Limb (tissue), 2 donors: ENCODE results near the gene FRMD8.
"Not testable (repeated sequence)": the region's sequence is repeated elsewhere in the genome, so short reads cannot be mapped to it uniquely, and the experiment has no call there.

ENCODE experiments used
- DNase-seq, 2 donors: peaks; one replicate each; pipeline ENCODE4 v3.0.0-alpha.2; 2016; ENCODE audit errors: extremely low spot score in 2 of 2

Gene FRMD8

DNA sequence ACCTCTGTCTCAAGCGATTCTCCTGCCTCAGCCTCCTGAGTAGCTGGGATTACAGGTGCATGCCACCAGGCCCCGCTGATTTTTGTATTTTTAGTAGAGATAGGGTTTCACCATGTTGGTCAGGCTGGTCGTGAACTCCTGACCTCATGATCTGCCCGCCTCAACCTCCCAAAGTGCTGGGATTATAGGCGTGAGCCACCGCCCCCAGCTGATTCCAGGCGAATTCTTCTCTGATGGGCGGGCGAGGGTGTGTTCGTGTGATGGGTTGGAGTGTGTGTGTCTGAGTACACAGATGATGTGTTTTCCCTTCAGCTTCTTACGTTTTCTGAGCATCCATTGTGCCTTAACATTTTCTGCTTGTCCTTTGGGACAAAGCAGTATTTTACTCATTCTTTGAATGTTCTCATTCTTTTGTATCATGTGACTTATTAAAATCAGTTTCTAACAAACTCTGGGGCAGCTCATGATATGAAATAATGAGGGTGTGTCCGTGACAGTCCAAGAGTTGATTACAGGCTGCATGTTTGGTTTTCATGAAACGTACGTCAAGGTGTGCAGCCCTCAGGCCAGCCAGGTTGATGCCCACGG lies 26.7 kb downstream of the FRMD8 start:
- DNase-seq, result not testable (repeated sequence)

DNA sequence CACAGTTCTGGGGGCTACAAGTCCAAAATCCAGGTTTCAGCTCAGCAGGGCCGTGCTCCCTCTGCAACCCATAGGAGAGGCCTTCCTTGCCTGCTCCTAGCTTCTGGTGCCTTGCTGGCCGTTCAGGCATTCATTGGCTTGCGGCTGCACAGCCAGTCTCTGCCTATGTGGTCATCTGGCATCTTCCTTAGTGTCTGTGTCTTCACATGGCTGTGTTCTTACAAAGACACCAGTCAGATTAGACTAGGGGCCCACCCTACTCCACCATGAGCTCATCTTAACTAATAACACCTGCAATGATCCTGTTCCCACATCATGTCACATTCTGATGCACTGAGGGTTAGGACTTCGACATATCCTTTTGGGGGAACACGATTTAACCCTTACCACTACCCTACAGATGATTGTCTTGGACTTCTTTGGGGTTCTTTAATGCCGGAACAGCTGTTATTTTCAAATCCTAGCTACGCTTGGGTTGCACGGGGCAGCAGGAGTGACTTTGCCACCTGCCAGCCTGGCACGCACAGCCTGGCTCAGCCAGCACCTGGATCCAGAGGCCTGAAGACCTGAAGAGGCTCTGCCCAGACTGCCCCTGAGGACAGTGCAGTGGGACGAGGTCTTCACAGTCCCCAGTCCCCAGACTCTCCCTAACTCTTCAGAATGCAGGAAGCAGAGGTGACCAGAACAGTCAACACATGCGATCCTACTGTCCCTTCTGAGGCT lies 28.5 kb downstream of the FRMD8 start:
- no peak for DNase-seq

DNA sequence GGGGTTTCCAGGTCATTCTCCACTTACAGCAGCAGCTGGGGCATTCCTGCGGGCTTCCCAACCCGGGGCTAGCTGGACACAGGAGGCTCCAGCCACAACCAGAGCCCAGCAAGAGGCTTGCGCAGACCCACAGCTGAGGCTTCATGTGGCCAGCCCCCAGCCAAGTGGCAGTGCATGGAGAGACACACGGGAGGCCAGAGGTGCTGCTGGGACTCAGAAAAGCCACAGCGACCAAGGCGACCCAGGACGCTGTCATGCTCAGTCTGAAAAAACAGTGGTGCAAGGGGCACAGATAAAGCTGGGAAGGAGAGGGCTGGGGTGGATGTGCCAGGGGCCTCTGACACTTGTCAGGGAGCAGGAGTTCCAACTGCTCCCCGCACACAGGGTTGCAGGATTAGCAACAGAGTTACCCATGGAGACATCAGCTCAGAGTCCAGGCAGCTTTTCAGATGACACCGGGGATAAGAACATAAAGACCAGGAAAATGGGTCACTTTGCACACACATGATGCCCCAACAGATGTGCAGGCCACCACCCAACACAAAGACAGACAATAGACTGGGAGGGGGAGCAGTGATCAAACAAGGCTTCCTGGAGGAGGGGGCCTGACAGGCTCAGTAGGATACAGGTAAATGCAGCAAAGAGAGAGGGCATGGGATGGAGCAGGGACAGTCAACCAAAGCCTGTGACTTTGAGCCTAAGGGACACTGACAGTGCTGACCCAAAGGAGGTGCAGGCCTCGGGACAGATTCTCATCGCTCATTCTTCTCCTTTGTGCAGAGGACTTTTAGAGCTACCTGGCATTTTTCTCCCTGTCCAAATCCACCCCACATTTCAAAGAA lies 29.3 kb downstream of the FRMD8 start:
- DNase-seq, result peak in 1 of 2 donors; percentile 29

DNA sequence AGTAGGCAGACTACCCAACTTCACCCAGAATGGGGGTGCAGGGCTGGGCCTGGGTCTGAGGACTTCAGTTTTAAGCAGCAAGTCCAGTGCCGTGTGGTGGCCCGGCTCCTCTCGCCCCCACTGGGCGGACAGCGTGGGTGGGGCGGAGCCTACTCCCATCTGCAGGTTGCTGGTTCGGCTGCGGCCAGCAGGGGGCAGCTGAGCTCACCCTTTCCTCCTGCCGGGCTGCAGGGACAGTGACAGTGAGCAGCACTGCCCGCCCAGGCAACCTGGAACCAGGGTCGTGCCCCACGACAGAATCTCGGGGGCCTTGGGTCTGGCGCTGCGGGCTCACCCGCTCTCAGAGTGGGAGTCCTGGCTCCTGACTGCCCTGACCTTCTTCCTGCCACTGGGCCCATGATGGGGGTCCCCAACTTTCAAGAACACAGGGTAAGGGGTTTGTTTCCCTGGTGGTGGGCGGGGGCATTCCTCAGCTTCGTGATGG lies 29.9 kb downstream of the FRMD8 start:
- DNase-seq, result peak; percentile 84 to 94

DNA sequence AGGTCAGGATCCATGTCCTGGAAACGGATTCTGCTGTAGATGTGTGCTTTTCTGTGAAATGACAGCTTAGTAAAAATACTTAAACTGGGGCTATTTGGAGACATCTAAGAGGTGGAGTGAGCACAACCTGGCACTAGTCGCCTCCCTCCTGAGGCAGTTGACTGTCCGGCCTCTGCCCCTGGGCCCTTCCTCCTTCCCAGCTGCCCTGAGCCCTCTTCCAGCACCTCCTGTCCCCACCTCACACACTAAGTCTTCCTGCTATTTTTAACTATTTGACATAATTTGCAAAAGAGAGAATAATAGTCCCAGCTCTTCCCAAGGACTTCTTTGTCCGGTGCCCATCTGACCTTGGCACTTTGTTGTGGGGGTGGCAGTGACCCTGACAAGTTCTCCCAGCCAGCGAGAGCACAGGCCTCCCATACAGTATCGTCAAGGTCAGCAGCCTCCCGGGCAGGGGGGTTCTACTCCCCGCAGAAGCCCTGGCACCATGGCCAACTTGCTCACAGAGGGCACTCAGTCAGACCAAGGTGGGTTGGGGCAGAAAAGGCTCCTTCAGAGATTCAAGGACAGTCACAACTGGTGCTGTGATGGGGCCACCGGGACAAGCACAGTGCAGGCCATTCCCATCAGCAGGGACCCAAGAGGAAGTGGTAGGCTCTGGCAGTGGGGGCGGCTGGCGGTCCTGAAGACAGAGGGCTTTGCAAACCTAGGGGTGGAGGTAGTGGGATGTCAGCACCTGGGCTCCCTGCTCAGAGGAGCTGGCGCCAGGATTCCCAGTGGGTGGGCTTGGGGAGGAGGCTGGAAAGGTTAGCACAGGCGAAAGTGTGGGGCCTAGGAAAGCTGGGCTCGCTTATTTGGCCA lies 30.6 kb downstream of the FRMD8 start:
- DNase-seq, result peak in 1 of 2 donors; percentile 33

DNA sequence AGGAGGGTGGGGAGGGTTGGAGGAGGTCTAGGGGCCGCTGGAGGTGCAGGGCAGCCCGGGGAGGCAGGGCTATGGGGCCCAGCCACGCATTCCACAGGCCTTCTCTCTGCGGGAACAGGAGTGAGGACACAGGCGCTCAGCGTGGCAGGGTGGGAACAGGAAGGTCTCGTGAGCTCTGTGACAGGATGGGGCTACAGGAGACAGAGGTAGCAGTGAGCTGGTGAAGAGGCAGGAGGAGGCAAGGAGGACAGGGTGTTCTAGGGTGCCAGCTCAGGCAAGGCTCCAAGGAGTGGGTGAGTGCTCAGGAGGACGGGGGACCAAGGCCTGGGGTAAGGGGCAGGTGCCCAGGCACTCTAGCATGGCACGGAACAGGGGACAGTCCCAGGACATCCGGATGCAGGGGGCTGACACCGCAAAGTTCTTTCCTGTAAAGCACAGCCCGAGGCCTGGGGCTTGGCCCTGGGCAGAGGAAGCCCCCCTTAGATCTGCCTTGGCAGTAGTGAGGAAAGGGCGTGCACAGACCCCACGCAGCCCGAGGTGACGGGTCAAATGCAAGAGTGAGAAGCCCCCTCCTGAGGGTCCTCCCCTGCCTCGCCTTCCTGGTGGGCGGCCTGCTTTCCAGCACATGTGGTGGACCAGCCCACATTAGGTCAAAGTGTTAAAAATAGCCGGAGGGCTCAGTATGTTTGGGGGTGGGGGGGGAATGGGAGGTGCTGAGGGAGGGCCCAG lies 31.4 kb downstream of the FRMD8 start:
- peak in 1 of 2 donors; percentile 48 for DNase-seq

DNA sequence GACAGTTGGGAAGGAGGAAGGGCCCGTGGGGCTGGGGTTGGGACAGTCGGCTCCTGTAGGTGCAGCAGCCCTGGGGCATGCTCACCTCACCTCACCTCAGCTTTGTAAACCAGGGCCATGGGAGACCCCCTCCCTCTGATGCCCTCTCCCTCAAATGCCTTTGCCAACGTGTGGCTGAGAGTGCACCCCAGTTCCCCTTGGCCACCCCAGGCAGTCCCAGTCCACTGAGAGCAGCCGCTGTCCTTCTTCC lies 31.9 kb downstream of the FRMD8 start:
- peak in 1 of 2 donors; percentile 60 for DNase-seq

DNA sequence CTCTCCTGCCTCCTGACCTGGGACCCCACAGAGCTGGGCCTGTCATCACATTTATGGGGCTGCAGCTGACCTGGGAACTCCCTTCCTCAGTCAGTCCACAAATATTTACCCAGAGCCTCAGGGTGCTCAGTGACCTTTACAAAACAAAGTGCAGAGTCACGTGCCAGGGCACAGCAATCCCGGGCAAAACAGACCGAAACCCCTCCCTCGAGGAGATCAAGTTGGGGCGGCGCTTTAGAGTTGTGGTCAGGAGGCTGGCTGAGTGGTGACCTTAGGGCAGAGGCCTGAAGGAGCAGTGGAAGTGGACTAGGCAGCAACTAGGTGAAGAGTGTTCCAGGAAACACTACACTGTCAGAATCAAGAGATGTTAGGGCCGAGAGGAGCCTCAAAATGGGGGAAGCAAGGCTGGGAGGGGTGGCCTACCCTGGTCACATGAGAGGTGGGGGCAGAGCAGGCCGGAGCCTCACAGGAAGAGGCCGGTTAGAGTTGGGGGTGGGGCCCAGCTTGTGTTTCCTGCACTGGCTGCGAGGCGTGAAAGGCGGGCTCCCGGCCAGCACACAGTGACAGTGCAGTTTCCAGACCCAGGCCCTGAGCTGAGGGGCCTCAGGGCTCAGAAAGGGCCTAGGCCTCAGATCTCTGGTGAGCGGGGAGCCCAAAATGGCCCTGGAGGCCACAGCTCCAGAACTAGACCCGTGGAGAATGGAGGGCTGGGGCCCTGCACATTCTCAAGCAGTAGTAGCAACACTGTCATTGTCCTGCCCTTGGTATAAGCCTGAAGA lies 32.4 kb downstream of the FRMD8 start:
- peak; percentile 92 to 93 for DNase-seq

DNA sequence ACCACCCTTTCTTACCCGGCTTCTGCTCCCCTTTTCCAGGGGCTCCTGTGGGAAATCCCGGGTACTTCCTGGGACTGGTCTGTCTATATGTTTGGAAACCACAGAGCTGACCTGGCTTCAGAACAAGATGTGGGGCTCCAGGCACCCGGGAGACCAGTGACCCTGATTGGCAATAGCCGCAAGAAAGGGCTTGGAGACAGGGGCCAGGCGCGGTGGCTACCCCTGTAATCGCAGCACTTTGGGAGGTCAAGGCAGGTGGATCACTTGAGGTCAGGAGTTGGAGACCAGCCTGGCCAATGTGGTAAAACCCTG lies 33.0 kb downstream of the FRMD8 start:
- no peak for DNase-seq

DNA sequence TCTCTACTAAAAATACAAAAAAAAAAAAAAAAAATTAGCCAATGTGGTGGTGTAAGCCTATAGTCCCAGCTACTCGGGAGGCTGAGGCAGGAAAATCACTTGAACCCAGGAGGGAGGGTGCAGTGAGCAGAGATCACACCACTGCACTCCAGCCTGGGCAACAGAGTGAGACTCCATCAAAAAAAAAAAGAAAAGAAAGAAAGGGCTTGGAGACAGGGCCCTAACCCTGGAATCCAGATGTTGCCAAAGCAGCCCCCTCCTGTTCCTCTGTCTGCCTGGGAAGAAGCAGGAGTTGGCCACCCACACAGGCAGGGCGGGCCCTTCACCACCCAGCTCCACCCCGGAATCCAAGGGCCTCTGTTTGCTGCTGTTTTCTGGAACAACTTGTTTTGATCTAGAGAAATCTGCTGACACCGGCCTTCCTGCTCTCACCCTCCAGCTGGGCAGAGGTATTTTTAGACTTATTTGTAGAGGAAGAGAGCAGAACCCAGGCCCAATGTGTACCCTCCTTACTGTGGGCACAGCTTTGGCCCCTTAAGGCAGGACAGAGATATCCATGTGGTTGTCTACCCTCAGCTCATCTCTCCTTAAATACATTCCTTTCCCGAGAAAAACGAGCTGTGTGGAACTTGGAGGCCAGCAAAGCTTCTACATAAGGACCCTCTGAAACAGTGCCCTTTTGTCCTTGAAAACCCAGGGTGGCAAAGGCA lies 33.5 kb downstream of the FRMD8 start:
- DNase-seq, result peak; percentile 76 to 86

DNA sequence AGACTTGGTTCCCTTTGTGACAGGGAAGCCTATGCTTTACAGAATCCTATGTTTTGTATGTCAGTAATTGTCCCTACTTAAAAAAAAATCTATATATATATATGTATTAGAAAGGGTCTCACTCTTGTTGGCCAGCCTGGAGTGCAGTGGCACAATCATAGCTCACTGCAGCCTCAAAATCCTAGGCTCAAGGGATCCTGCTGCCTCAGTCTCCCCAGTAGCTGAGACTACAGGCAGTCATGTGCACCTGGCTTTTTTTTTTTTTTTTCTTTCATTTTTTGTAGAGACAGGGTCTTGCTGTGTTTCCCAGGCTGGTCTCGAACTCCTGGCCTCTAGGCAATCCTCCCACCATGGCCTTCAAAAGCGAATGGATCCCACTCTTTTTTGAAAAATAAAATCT lies 34.1 kb downstream of the FRMD8 start:
- DNase-seq, result no peak

DNA sequence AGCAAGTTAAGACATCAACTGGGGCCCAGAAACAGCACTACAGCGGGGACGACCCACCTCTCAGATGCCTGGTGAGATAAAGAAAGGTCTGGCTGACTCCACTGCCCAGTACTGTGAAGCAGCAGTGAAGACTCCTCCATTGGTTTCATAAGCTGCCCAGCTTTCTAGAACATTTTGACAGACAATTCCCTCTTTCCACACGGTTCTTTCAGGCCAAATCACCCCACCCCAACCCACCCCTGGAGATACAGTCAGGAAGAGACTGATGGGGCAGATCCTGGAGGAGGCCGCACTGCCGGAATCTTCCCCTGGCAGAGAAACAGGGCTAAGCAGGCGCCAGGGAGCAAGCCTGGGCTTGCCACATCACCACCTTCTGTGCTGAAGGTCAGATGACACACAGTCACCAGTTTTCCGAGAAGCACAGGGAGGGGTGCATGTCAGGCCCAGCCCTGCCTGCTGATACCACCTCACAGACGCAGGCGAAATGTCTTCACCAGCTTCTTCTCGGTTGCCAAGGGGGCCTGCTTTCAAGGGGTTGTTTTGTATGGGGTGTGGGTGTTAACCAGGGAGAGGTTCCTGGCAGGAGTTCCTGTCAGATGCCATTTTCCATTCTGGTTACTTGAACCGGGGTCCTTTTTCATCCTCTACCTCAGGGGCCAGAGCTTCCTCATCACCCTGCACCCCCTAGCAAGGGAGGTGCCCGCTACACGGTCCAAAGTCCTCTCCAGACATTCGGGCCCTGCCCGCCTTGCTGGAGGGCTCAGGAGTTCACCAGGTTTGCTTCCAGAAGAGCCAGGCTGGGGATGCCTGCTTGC lies 34.7 kb downstream of the FRMD8 start:
- DNase-seq, result peak in 1 of 2 donors; percentile 74

DNA sequence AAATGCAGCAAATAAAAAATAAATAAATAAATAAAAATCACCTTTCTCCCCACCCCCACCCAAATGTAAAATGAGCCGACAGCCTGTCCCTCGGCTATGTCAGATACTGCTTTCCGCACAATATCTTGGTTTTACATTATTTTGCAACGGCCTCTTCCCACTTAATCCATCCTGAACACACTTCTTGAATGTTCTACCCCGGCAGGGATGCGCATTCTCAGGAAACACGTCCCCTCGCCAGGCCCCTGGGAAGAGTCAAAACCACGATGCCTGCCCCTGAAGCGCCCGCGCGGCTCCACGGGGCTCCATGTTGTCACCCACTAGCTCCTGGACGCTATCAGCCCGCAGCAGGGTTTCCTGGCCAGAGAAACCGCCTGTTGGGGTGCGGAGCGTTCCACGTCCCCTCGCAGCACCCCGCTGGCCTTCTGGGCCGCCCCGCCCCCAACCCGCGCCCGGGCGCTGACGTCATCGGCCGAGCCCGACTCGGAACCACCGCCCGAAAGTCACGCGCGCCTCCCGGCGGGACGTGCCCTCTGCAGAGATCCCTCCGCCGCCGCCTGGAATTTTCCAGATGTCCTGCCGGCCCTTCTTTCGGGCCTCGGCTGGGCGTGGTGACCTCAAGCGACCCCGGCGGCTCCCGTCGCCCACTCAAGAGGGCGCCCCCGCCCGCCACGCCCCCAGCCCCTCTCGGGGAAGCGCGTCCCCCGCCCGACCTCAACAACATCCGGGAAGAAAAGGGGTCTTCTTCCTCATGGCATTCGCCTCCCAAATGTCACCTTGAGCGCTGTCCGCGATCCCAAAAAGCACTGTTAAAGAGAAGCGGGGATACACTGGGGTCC lies 35.6 kb downstream of the FRMD8 start:
- DNase-seq, result peak; percentile 93 to 98

DNA sequence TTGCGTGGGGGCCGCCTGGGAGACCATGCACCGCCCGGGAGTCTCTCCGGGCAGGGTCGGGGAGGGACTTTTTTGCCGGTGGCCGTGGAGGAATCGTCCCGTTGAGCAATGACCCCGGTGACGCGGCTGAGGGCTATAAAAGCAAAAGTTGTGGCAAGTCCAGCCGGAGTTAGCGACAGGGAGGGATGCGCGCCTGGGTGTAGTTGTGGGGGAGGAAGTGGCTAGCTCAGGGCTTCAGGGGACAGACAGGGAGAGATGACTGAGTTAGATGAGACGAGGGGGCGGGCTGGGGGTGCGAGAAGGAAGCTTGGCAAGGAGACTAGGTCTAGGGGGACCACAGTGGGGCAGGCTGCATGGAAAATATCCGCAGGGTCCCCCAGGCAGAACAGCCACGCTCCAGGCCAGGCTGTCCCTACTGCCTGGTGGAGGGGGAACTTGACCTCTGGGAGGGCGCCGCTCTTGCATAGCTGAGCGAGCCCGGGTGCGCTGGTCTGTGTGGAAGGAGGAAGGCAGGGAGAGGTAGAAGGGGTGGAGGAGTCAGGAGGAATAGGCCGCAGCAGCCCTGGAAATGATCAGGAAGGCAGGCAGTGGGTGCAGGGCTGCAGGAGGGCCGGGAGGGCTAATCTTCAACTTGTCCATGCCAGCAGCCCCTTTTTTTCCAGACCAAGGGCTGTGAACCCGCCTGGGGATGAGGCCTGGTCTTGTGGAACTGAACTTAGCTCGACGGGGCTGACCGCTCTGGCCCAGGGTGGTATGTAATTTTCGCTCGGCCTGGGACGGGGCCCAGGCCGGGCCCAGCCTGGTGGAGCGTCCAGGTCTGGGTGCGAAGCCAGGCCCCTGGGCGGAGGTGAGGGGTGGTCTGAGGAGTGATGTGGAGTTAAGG lies 36.4 kb downstream of the FRMD8 start, which contains the start of gene NEAT1:
Gene NEAT1, plus strand, starts transcription at position 166 of the 883 bp plus-strand sequence.
- DNase-seq, result peak; percentile 79 to 91

DNA sequence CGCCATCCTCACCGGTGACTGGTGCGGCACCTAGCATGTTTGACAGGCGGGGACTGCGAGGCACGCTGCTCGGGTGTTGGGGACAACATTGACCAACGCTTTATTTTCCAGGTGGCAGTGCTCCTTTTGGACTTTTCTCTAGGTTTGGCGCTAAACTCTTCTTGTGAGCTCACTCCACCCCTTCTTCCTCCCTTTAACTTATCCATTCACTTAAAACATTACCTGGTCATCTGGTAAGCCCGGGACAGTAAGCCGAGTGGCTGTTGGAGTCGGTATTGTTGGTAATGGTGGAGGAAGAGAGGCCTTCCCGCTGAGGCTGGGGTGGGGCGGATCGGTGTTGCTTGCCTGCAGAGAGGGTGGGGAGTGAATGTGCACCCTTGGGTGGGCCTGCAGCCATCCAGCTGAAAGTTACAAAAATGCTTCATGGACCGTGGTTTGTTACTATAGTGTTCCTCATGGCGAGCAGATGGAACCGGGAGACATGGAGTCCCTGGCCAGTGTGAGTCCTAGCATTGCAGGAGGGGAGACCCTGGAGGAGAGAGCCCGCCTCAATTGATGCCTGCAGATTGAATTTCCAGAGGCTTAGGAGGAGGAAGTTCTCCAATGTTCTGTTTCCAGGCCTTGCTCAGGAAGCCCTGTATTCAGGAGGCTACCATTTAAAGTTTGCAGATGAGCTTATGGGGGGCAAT lies 37.2 kb downstream of the FRMD8 start:
- DNase-seq, result peak in 1 of 2 donors; percentile 31
